Osteocyte (in vitro differentiated cells): ENCODE data around the gene RHOBTB3. TPM values are rescaled to one million over a fixed set of nuclear protein-coding genes. Genes with fewer than 3 reads are reported as not detected.
"Not testable (repeated sequence)": the region's sequence is repeated elsewhere in the genome, so short reads cannot be mapped to it uniquely, and the experiment has no call there.

Experiments used
- DNase-seq: peaks from one replicate; pipeline ENCODE4 v3.0.0; 2021; ENCODE audit warnings: mixed read lengths; ENCODE audit not compliant: unreplicated experiment; ENCODE audit errors: extremely low spot score
- H3K27ac Mint-ChIP-seq: one replicate; pipeline ENCODE4 v1.8.0; 2021; ENCODE audit warnings: mild to moderate bottlenecking, mixed read lengths; ENCODE audit not compliant: unreplicated experiment
- H3K27me3 Mint-ChIP-seq: one replicate; pipeline ENCODE4 v1.8.0; 2021; ENCODE audit warnings: mixed read lengths; ENCODE audit not compliant: unreplicated experiment
- H3K36me3 Mint-ChIP-seq: one replicate; pipeline ENCODE4 v1.8.0; 2021; ENCODE audit warnings: mixed read lengths; ENCODE audit not compliant: unreplicated experiment
- H3K4me1 Mint-ChIP-seq: one replicate; pipeline ENCODE4 v1.8.0; 2021; ENCODE audit warnings: mixed read lengths; ENCODE audit not compliant: unreplicated experiment
- H3K4me3 Mint-ChIP-seq: one replicate; pipeline ENCODE4 v1.8.0; 2021; ENCODE audit warnings: mild to moderate bottlenecking, moderate library complexity, mixed read lengths; ENCODE audit not compliant: unreplicated experiment
- H3K9me3 Mint-ChIP-seq: one replicate; pipeline ENCODE4 v1.8.0; 2021; ENCODE audit warnings: mixed read lengths; ENCODE audit not compliant: unreplicated experiment
- CTCF ChIP-seq: fragments of 200-600 bp; sonication (generic); IDR thresholded peaks from 2 replicates; pipeline ENCODE4 v1.5.0; 2021; ENCODE audit warnings: antibody characterized with exemption, mild to moderate bottlenecking, moderate library complexity
- total RNA-seq: library from RNA; stranded (reverse); gene quantifications from 2 replicates; pipeline ENCODE4 v1.2.1, GENCODE V29; 2021

Gene RHOBTB3
- total RNA-seq, 1 donor from 2014 or later, result 190 TPM

- H3K36me3 Mint-ChIP-seq, result peaks cover 4% of the 10 kb centered on the region
- H3K4me1 Mint-ChIP-seq, result no peaks in the 10 kb centered on the region
- H3K27ac Mint-ChIP-seq, result no peak overlapping the region
- no peak for TF ChIP-seq CTCF
- H3K27me3 Mint-ChIP-seq, result no peaks in the 10 kb centered on the region
- peaks cover 5% of the 10 kb centered on the region for H3K9me3 Mint-ChIP-seq
- H3K4me3 Mint-ChIP-seq, result no peak overlapping the region
- DNase-seq, result no peak
Observed at GRCh38 chr5:95690333-95690732, 40.8 kb upstream of the RHOBTB3 start.

- no peaks in the 10 kb centered on the region for H3K27me3 Mint-ChIP-seq
- DNase-seq, result no peak
- TF ChIP-seq CTCF, result no peak
- H3K4me3 Mint-ChIP-seq, result peak overlapping the region; percentile 12
- peak overlapping the region; percentile 82 for H3K27ac Mint-ChIP-seq
- H3K4me1 Mint-ChIP-seq, result peaks cover 34% of the 10 kb centered on the region
- H3K9me3 Mint-ChIP-seq, result no peaks in the 10 kb centered on the region
- H3K36me3 Mint-ChIP-seq, result peaks cover 5% of the 10 kb centered on the region
Observed at GRCh38 chr5:95697781-95698681, 33.1 kb upstream of the RHOBTB3 start.

GRCh38 chr5:95699337-95699736 is 31.8 kb upstream of the RHOBTB3 start:
- H3K9me3 Mint-ChIP-seq, result no peaks in the 10 kb centered on the region

GRCh38 chr5:95701074-95701473 is 30.1 kb upstream of the RHOBTB3 start:
- no peak overlapping the region for H3K27ac Mint-ChIP-seq
- no peak overlapping the region for H3K4me3 Mint-ChIP-seq
- no peaks in the 10 kb centered on the region for H3K9me3 Mint-ChIP-seq
- TF ChIP-seq CTCF, result no peak
- no peaks in the 10 kb centered on the region for H3K27me3 Mint-ChIP-seq
- DNase-seq, result no peak
- peaks cover 50% of the 10 kb centered on the region for H3K4me1 Mint-ChIP-seq
- peaks cover 5% of the 10 kb centered on the region for H3K36me3 Mint-ChIP-seq

More at GRCh38 chr5:95699337-95699736, 31.8 kb upstream of the RHOBTB3 start:
- peaks cover 44% of the 10 kb centered on the region for H3K4me1 Mint-ChIP-seq
- H3K27ac Mint-ChIP-seq, result no peak overlapping the region
- H3K4me3 Mint-ChIP-seq, result no peak overlapping the region
- H3K36me3 Mint-ChIP-seq, result peaks cover 5% of the 10 kb centered on the region
- TF ChIP-seq CTCF, result no peak
- H3K27me3 Mint-ChIP-seq, result no peaks in the 10 kb centered on the region
- DNase-seq, result no peak

GRCh38 chr5:95704150-95704549 is 27.0 kb upstream of the RHOBTB3 start:
- TF ChIP-seq CTCF, result no peak
- H3K27ac Mint-ChIP-seq, result peak overlapping the region; percentile 55
- no peak for DNase-seq
- peaks cover 5% of the 10 kb centered on the region for H3K36me3 Mint-ChIP-seq
- peaks cover 38% of the 10 kb centered on the region for H3K4me1 Mint-ChIP-seq
- H3K27me3 Mint-ChIP-seq, result no peaks in the 10 kb centered on the region
- H3K9me3 Mint-ChIP-seq, result no peaks in the 10 kb centered on the region
- H3K4me3 Mint-ChIP-seq, result no peak overlapping the region

GRCh38 chr5:95706196-95706595 is 24.9 kb upstream of the RHOBTB3 start:
- not testable (repeated sequence) for H3K27me3 Mint-ChIP-seq, H3K9me3 Mint-ChIP-seq, H3K27ac Mint-ChIP-seq, DNase-seq, H3K36me3 Mint-ChIP-seq, H3K4me3 Mint-ChIP-seq
- peaks cover 38% of the 10 kb centered on the region for H3K4me1 Mint-ChIP-seq
